IMR-90 (cell line): Measurements from ENCODE around the gene NUAK1. TPM values are rescaled to one million over a fixed set of nuclear protein-coding genes. Genes with fewer than 3 reads are reported as not detected.

ENCODE experiments used
- ATAC-seq: fragments of 200-7000 bp; cut with Tn5 transposase; 2 replicates; pipeline ENCODE4 v1.9.1; 2020; ENCODE audit warnings: low read depth, mild to moderate bottlenecking, moderate library complexity
- BruUV-seq: library from RNA; stranded (reverse); fragments of 400-500 nt; replicated peaks from 2 replicates; lab custom pipeline; 2021; lab: Mats Ljungman, UMichigan
- CTCF ChIA-PET: fragments of 300-600 bp; formaldehyde crosslinking; extraction: SDS; loops from one replicate; lab custom pipeline; 2021; ENCODE audit warnings: antibody characterized with exemption; lab: Yijun Ruan, JAX
- POLR2A ChIA-PET: fragments of 300-600 bp; sonication (Branson Sonifier 250); formaldehyde crosslinking; loops from one replicate; lab custom pipeline; 2022; ENCODE audit warnings: antibody characterized with exemption; ENCODE audit not compliant: unreplicated experiment; lab: Charles Lee
- DNase-seq: peaks from one replicate; pipeline ENCODE4 v3.0.0; 2013
- H2AFZ ChIP-seq: replicated peaks from 2 replicates; pipeline ENCODE3; 2013; ENCODE audit warnings: low read length, mild to moderate bottlenecking; ENCODE audit not compliant: poor library complexity
- H2AK5ac ChIP-seq: 2 replicates; pipeline ENCODE4 v1.6.1; 2013; ENCODE audit warnings: low read depth, low read length, inconsistent platforms
- H2AK9ac ChIP-seq: replicated peaks from 2 replicates; pipeline ENCODE3; 2013; ENCODE audit warnings: mild to moderate bottlenecking, low read depth, low read length, moderate library complexity; ENCODE audit not compliant: poor library complexity
- H2BK120ac ChIP-seq: 2 replicates; pipeline ENCODE4 v1.6.1; 2013; ENCODE audit warnings: low read depth, low read length, inconsistent platforms
- H2BK15ac ChIP-seq: 3 replicates; pipeline ENCODE4 v1.6.1; 2013; ENCODE audit warnings: low read depth, low read length, inconsistent platforms
- H2BK20ac ChIP-seq: 2 replicates; pipeline ENCODE4 v1.6.1; 2013; ENCODE audit warnings: low read depth, mild to moderate bottlenecking, inconsistent platforms, low read length, moderate library complexity
- H2BK5ac ChIP-seq: 2 replicates; pipeline ENCODE4 v1.6.1; 2013; ENCODE audit warnings: mild to moderate bottlenecking, low read depth, low read length, inconsistent platforms; ENCODE audit not compliant: poor library complexity, severe bottlenecking
- H3K14ac ChIP-seq: replicated peaks from 2 replicates; pipeline ENCODE4 v1.6.1; 2013; ENCODE audit warnings: low read depth, low read length, inconsistent platforms
- H3K18ac ChIP-seq: 2 replicates; pipeline ENCODE4 v1.6.1; 2013; ENCODE audit warnings: low read depth, low read length, control low read depth
- H3K23ac ChIP-seq: 2 replicates; pipeline ENCODE4 v1.6.1; 2013; ENCODE audit warnings: low read depth, low read length, inconsistent platforms
- H3K27ac ChIP-seq: 2 replicates; pipeline ENCODE4 v1.5.1; 2013; ENCODE audit warnings: mild to moderate bottlenecking, control low read depth, low read length; ENCODE audit not compliant: insufficient read depth
- H3K27me3 ChIP-seq: 2 replicates; pipeline ENCODE4 v1.6.1; 2013; ENCODE audit warnings: low read length; ENCODE audit not compliant: control insufficient read depth, insufficient read depth
- H3K36me3 ChIP-seq: 2 replicates; pipeline ENCODE4 v1.6.1; 2013; ENCODE audit warnings: low read length, mixed read lengths; ENCODE audit not compliant: control insufficient read depth, insufficient read depth
- H3K4ac ChIP-seq: 2 replicates; pipeline ENCODE4 v1.6.1; 2013; ENCODE audit warnings: low read depth, low read length, inconsistent platforms
- H3K4me1 ChIP-seq: 2 replicates; pipeline ENCODE4 v1.6.1; 2013; ENCODE audit warnings: low read length, mixed read lengths; ENCODE audit not compliant: control insufficient read depth, insufficient read depth
- H3K4me2 ChIP-seq: 2 replicates; pipeline ENCODE4 v1.6.1; 2013; ENCODE audit warnings: low read depth, mild to moderate bottlenecking, control low read depth, low read length, moderate library complexity
- H3K4me3 ChIP-seq: 2 replicates; pipeline ENCODE4 v1.5.1; 2013; ENCODE audit warnings: low read depth, mild to moderate bottlenecking, control low read depth, low read length, moderate library complexity; ENCODE audit not compliant: insufficient read depth
- H3K56ac ChIP-seq: 2 replicates; pipeline ENCODE4 v1.6.1; 2013; ENCODE audit warnings: low read length, inconsistent platforms; ENCODE audit not compliant: insufficient read depth; ENCODE audit errors: extremely low read depth
- H3K79me1 ChIP-seq, 2 experiments: 2 replicates each; pipeline ENCODE4 v1.6.1; 2013; ENCODE audit warnings: low read length in 2 of 2, inconsistent platforms in 1 of 2, low read depth in 1 of 2
- H3K9ac ChIP-seq: 2 replicates; pipeline ENCODE4 v1.6.1; 2013; ENCODE audit warnings: low read depth, low read length, control low read depth
- H3K9me1 ChIP-seq: 2 replicates; pipeline ENCODE4 v1.6.1; 2013; ENCODE audit warnings: low read length, inconsistent platforms; ENCODE audit not compliant: insufficient read depth
- H3K9me3 ChIP-seq: 2 replicates; pipeline ENCODE4 v1.6.1; 2013; ENCODE audit warnings: low read length; ENCODE audit not compliant: control insufficient read depth, insufficient read depth
- H4K20me1 ChIP-seq: 2 replicates; pipeline ENCODE4 v1.6.1; 2013; ENCODE audit warnings: low read length, inconsistent platforms; ENCODE audit not compliant: insufficient read depth
- H4K5ac ChIP-seq: 2 replicates; pipeline ENCODE4 v1.6.1; 2013; ENCODE audit warnings: mild to moderate bottlenecking, low read depth, low read length, control low read depth
- H4K8ac ChIP-seq, 2 experiments: 2 replicates each; pipeline ENCODE4 v1.6.1; 2013; ENCODE audit warnings: low read depth in 2 of 2, low read length in 2 of 2, control low read depth in 1 of 2, inconsistent platforms in 1 of 2
- H4K91ac ChIP-seq: 2 replicates; pipeline ENCODE4 v1.6.1; 2013; ENCODE audit warnings: low read depth, low read length, inconsistent platforms; ENCODE audit not compliant: insufficient read depth
- BHLHE40 ChIP-seq: fragments of 150-350 bp; IDR thresholded peaks from 2 replicates; pipeline ENCODE4 v1.6.1; 2016; ENCODE audit warnings: mild to moderate bottlenecking, low read depth, low read length
- CEBPB ChIP-seq: IDR thresholded peaks from 2 replicates; pipeline ENCODE4 v1.6.1; 2012; ENCODE audit warnings: low read depth, low read length, improper control_type of control experiment
- CHD1 ChIP-seq: IDR thresholded peaks from 2 replicates; pipeline ENCODE4 v1.6.1; 2012; ENCODE audit warnings: low read depth, low read length, improper control_type of control experiment
- FOS ChIP-seq: fragments of 150-350 bp; IDR thresholded peaks from 2 replicates; pipeline ENCODE4 v1.6.1; 2016; ENCODE audit warnings: low read depth, low read length
- MAFK ChIP-seq: IDR thresholded peaks from 2 replicates; pipeline ENCODE4 v1.6.1; 2012; ENCODE audit warnings: low read depth, low read length, improper control_type of control experiment
- MAZ ChIP-seq: IDR thresholded peaks from 2 replicates; pipeline ENCODE4 v1.6.1; 2012; ENCODE audit warnings: low read depth, mild to moderate bottlenecking, low read length, improper control_type of control experiment, moderate library complexity, borderline replicate concordance
- MXI1 ChIP-seq: IDR thresholded peaks from 2 replicates; pipeline ENCODE4 v1.6.1; 2012; ENCODE audit warnings: low read depth, mild to moderate bottlenecking, low read length, moderate library complexity, borderline replicate concordance
- NFE2L2 ChIP-seq: fragments of 150-350 bp; IDR thresholded peaks from 2 replicates; pipeline ENCODE4 v1.6.1; 2016; ENCODE audit warnings: low read depth, mild to moderate bottlenecking, low read length
- POLR2A ChIP-seq: IDR thresholded peaks from 2 replicates; pipeline ENCODE4 v1.6.1; 2012; ENCODE audit warnings: mild to moderate bottlenecking, low read depth, low read length
- RAD21 ChIP-seq: IDR thresholded peaks from 2 replicates; pipeline ENCODE4 v1.6.1; 2012; ENCODE audit warnings: low read length, improper control_type of control experiment
- RCOR1 ChIP-seq: IDR thresholded peaks from 2 replicates; pipeline ENCODE4 v1.6.1; 2012; ENCODE audit warnings: mild to moderate bottlenecking, low read length, improper control_type of control experiment; ENCODE audit not compliant: insufficient replicate concordance
- RFX5 ChIP-seq: IDR thresholded peaks from 2 replicates; pipeline ENCODE4 v1.8.0; 2012; ENCODE audit warnings: low read depth, mild to moderate bottlenecking, low read length, moderate library complexity
- SMC3 ChIP-seq: fragments of 150-350 bp; IDR thresholded peaks from 2 replicates; pipeline ENCODE4 v1.6.1; 2016; ENCODE audit warnings: low read depth, mild to moderate bottlenecking, antibody characterized with exemption, low read length, moderate library complexity
- WGBS, 2 experiments: methylation state at CpG; one replicate each; pipeline versions ENCODE4 v1.1.5 to v1.1.7; 2013; ENCODE audit warnings: missing lambda C conversion rate in 2 of 2; ENCODE audit not compliant: insufficient read length in 1 of 2; ENCODE audit errors: extremely low coverage in 2 of 2; 5-methylcytosine and 5-hydroxymethylcytosine counted together
- dilution Hi-C: fragments of 300-500 bp; cut with HindIII; formaldehyde crosslinking; loops from one replicate; pipeline ENCODE4 v1.14.3; 2018; ENCODE audit warnings: low sequenced_read_pairs; ENCODE audit not compliant: unreplicated experiment
- in situ Hi-C: fragments of 300-500 bp; cut with MboI; formaldehyde crosslinking; loops from 3 replicates; pipeline ENCODE4 v1.14.3; 2019; ENCODE audit warnings: low sequenced_read_pairs, inconsistent platforms, mixed read lengths
- intact Hi-C: fragments of 100-400 bp; cut with micrococcal nuclease; formaldehyde crosslinking; loops from 2 replicates; pipeline ENCODE4 v1.10.0; 2022
- polyA plus RNA-seq, 3 experiments: library from polyadenylated mRNA; depleted of rRNA; stranded (reverse); fragments of >200 nt; gene quantifications; 2 replicates each; pipeline ENCODE4 v1.2.3, GENCODE V29; 2012; ENCODE audit warnings: low replicate concordance in 1 of 3
- total RNA-seq: library from RNA; depleted of rRNA; stranded (reverse); fragments of >200 nt; gene quantifications from 2 replicates; pipeline ENCODE4 v1.2.3, GENCODE V29; 2012
- TF ChIP-seq, protein P1 (sequence below): fragments of 150-350 bp; IDR thresholded peaks from 2 replicates; pipeline ENCODE4 v1.6.1; 2016; ENCODE audit warnings: low read depth, mild to moderate bottlenecking, low read length, moderate library complexity, borderline replicate concordance

Gene NUAK1
- total and polyA plus RNA-seq, 2 of the 4 experiments (the other 2 are of a cell fraction), result 4.8 to 8.8 TPM

DNA sequence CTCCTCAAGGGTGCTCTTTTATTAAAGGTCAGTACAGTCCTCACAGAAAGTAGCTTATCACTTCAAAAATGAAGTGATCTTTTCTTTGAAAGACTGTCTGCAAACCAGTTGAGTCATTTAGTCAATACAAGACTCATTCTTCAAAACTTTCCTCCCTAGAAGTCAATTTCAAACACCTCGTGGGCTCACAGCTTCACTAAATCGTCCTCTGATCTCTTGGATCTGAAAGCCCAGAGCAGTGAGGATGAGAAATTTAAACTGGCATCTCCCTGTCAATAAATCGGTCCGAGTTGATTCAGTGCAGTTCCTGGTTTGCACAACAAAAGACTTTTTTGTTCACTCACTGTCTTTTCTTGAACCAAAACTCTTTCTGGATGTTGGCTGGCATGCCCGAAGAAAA, 44.5 kb downstream of the NUAK1 start:
- dilution Hi-C loops, result no loop called here
- Histone ChIP-seq H3K18ac (no peak overlapping the region), H4K8ac (no peak overlapping the region), H2BK120ac (no peak overlapping the region), H3K4me3 (no peak overlapping the region), H3K36me3 (peaks cover 6% of the 10 kb centered on the region; the same call in 1 of the 2 replicates), H3K4ac (no peak overlapping the region), H2BK5ac (no peak overlapping the region), H4K91ac (no peak overlapping the region), H3K9me3 (no peaks in the 10 kb centered on the region), H3K4me2 (no peak overlapping the region), H2AK9ac (no peak overlapping the region), H2BK15ac (no peak overlapping the region; the same call in 2 of the 3 replicates), H3K14ac (no peak overlapping the region), H3K27me3 (no peaks in the 10 kb centered on the region), H3K23ac (no peak overlapping the region), H3K79me1 (peaks cover 2 to 44% of the 10 kb centered on the region in 2 experiments; a peak in 2 of 4 replicates), H3K9me1 (peaks cover 15% of the 10 kb centered on the region), H3K4me1 (peaks cover 11% of the 10 kb centered on the region), H4K5ac (no peak overlapping the region), H3K56ac (no peak overlapping the region), H2BK20ac (no peak overlapping the region), H3K27ac (no peak overlapping the region), H4K20me1 (peaks cover 5% of the 10 kb centered on the region; the same call in 1 of the 2 replicates), H2AK5ac (no peak overlapping the region), H3K9ac (no peak overlapping the region), H2AFZ (no peak overlapping the region)
- ATAC-seq (no peak), DNase-seq (no peak)
- in situ Hi-C loops, result no loop called here
- WGBS, 2 experiments, result 60% methylated on average over 2 of the region's 5 CpGs; no CpG with 5 or more reads in 1 of the 2 experiments
- TF ChIP-seq RAD21 (no peak), CHD1 (no peak), BHLHE40 (no peak), NFE2L2 (no peak), RFX5 (no peak), POLR2A (no peak), SMC3 (no peak), FOS (no peak), MAFK (no peak), CEBPB (no peak), MAZ (no peak), MXI1 (no peak), RCOR1 (no peak)
- TF ChIP-seq, protein P1, sequence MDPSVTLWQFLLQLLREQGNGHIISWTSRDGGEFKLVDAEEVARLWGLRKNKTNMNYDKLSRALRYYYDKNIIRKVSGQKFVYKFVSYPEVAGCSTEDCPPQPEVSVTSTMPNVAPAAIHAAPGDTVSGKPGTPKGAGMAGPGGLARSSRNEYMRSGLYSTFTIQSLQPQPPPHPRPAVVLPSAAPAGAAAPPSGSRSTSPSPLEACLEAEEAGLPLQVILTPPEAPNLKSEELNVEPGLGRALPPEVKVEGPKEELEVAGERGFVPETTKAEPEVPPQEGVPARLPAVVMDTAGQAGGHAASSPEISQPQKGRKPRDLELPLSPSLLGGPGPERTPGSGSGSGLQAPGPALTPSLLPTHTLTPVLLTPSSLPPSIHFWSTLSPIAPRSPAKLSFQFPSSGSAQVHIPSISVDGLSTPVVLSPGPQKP, result no peak
- BruUV-seq, result no TSS peak
- intact Hi-C loops, result no loop called here
- POLR2A ChIA-PET, result no interaction called here
- CTCF ChIA-PET, result no interaction called here
